Measurements from ENCODE around the gene ATP2A1.

DNA sequence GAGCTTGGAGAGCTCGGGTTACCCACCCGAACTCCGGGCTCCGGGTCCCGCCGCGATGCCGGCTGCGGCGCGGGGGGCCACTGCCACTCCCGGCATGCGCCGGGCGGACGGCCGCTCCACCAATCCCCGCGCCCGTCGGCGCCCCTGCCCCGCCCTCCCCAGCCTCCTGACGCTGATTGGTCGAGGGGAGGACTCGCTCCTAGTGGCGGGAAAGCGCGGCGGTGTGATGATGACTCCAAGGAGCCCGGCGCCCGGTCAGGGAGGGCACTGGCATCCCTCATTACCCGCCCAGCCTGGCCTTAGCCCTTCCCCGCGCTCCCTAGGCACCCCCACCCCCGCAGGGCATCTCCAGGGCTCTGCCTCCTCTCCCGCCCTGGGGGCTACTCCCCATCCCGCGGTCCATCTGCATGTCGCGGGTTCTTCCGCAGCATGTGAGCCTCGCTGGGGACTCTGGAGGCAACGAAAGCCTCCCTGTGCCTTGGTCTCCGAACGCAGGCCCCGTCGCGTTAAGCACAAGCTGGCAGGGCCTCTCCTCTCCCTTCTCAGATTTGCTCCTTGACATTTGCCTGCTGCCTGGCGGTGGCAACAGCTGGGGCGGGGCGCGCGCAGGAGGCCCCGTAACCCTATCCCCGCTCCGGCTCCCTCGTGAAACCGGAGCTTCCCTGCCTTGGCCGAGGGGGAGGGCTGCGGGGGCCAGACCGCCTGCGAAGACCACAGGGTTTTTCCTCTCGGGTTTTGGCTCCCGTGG, 1.7 kb downstream of the ATP2A1 start:
- TF ChIP-seq, protein P1, sequence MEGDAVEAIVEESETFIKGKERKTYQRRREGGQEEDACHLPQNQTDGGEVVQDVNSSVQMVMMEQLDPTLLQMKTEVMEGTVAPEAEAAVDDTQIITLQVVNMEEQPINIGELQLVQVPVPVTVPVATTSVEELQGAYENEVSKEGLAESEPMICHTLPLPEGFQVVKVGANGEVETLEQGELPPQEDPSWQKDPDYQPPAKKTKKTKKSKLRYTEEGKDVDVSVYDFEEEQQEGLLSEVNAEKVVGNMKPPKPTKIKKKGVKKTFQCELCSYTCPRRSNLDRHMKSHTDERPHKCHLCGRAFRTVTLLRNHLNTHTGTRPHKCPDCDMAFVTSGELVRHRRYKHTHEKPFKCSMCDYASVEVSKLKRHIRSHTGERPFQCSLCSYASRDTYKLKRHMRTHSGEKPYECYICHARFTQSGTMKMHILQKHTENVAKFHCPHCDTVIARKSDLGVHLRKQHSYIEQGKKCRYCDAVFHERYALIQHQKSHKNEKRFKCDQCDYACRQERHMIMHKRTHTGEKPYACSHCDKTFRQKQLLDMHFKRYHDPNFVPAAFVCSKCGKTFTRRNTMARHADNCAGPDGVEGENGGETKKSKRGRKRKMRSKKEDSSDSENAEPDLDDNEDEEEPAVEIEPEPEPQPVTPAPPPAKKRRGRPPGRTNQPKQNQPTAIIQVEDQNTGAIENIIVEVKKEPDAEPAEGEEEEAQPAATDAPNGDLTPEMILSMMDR (conservative IDR thresholded peaks at IDR 0.05; ENCODE audit: low read depth in 2 of 2) = no peak
- TF ChIP-seq EZH2 (IDR thresholded peaks at IDR 0.05; ENCODE audit: low read depth, unreplicated experiment) = no peak
- peak; percentile 68 for TF ChIP-seq POLR2AphosphoS5 (IDR thresholded peaks at IDR 0.05; ENCODE audit: low read depth)
- no peak for TF ChIP-seq EZH2phosphoT487 (IDR thresholded peaks at IDR 0.05; ENCODE audit: unreplicated experiment)
- no peak for TF ChIP-seq STAT1 (IDR thresholded peaks at IDR 0.05; ENCODE audit: unreplicated experiment)
- TF ChIP-seq, protein P2, sequence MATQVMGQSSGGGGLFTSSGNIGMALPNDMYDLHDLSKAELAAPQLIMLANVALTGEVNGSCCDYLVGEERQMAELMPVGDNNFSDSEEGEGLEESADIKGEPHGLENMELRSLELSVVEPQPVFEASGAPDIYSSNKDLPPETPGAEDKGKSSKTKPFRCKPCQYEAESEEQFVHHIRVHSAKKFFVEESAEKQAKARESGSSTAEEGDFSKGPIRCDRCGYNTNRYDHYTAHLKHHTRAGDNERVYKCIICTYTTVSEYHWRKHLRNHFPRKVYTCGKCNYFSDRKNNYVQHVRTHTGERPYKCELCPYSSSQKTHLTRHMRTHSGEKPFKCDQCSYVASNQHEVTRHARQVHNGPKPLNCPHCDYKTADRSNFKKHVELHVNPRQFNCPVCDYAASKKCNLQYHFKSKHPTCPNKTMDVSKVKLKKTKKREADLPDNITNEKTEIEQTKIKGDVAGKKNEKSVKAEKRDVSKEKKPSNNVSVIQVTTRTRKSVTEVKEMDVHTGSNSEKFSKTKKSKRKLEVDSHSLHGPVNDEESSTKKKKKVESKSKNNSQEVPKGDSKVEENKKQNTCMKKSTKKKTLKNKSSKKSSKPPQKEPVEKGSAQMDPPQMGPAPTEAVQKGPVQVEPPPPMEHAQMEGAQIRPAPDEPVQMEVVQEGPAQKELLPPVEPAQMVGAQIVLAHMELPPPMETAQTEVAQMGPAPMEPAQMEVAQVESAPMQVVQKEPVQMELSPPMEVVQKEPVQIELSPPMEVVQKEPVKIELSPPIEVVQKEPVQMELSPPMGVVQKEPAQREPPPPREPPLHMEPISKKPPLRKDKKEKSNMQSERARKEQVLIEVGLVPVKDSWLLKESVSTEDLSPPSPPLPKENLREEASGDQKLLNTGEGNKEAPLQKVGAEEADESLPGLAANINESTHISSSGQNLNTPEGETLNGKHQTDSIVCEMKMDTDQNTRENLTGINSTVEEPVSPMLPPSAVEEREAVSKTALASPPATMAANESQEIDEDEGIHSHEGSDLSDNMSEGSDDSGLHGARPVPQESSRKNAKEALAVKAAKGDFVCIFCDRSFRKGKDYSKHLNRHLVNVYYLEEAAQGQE (IDR thresholded peaks at IDR 0.05; ENCODE audit: unreplicated experiment) = no peak
- TF ChIP-seq CREB1 (CRISPR knock-in tag; IDR thresholded peaks at IDR 0.05; ENCODE audit: low read depth) = no peak; the same call in 1 of the 2 replicates
- no peak for TF ChIP-seq JUNB (IDR thresholded peaks at IDR 0.05; ENCODE audit: unreplicated experiment)
- TF ChIP-seq ZNF331 (CRISPR knock-in tag; IDR thresholded peaks at IDR 0.05; ENCODE audit: low read depth) = no peak
- TF ChIP-seq, protein P3, sequence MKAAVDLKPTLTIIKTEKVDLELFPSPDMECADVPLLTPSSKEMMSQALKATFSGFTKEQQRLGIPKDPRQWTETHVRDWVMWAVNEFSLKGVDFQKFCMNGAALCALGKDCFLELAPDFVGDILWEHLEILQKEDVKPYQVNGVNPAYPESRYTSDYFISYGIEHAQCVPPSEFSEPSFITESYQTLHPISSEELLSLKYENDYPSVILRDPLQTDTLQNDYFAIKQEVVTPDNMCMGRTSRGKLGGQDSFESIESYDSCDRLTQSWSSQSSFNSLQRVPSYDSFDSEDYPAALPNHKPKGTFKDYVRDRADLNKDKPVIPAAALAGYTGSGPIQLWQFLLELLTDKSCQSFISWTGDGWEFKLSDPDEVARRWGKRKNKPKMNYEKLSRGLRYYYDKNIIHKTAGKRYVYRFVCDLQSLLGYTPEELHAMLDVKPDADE (IDR thresholded peaks at IDR 0.05) = no peak
- TF ChIP-seq ZNF114 (CRISPR knock-in tag; IDR thresholded peaks at IDR 0.05) = no peak

Data from GM23338 (cell line).